Activated CD8-positive, alpha-beta T cell treated with anti-CD3 and anti-CD28 coated beads for 36 hours (primary cell): Measurements from ENCODE around the gene CIPC. TPM values are rescaled to one million over a fixed set of nuclear protein-coding genes. Genes with fewer than 3 reads are reported as not detected.

Experiments
- ATAC-seq: fragments of 200-7000 bp; cut with Tn5 transposase; one replicate; pipeline ENCODE4 v1.10.0; 2021; ENCODE audit warnings: mild to moderate bottlenecking, moderate library complexity
- CTCF ChIA-PET: fragments of 350-600 bp; sonication (Branson Sonifier 250); formaldehyde crosslinking; loops from one replicate; lab custom pipeline; 2021; ENCODE audit warnings: antibody characterized with exemption; lab: Charles Lee
- POLR2A ChIA-PET: fragments of 350-600 bp; sonication (Branson Sonifier 250); formaldehyde crosslinking; loops from one replicate; lab custom pipeline; 2021; ENCODE audit warnings: antibody characterized with exemption; lab: Charles Lee
- DNase-seq: peaks from one replicate; pipeline ENCODE4 v3.0.0-alpha.2; 2020
- H3K27ac Mint-ChIP-seq: one replicate; pipeline ENCODE4 v1.8.0; 2021; ENCODE audit warnings: mild to moderate bottlenecking, mixed read lengths
- H3K27me3 Mint-ChIP-seq: one replicate; pipeline ENCODE4 v1.8.0; 2021; ENCODE audit warnings: mixed read lengths
- H3K36me3 Mint-ChIP-seq: one replicate; pipeline ENCODE4 v1.8.0; 2021; ENCODE audit warnings: low read depth, mixed read lengths
- H3K4me1 Mint-ChIP-seq: one replicate; pipeline ENCODE4 v1.8.0; 2021; ENCODE audit warnings: low read depth, mixed read lengths
- H3K4me3 Mint-ChIP-seq: one replicate; pipeline ENCODE4 v1.8.0; 2021; ENCODE audit warnings: mild to moderate bottlenecking, moderate library complexity, mixed read lengths
- H3K9me3 Mint-ChIP-seq: one replicate; pipeline ENCODE4 v1.8.0; 2021; ENCODE audit warnings: mixed read lengths
- CTCF ChIP-seq: fragments of 200-600 bp; IDR thresholded peaks from one replicate; pipeline ENCODE4 v1.8.0; 2022; ENCODE audit warnings: antibody characterized with exemption, mild to moderate bottlenecking
- intact Hi-C: fragments of 100-400 bp; cut with micrococcal nuclease; formaldehyde crosslinking; loops from one replicate; pipeline ENCODE4 v1.10.0; 2022
- total RNA-seq, 2 experiments: library from RNA; stranded (reverse); gene quantifications; one replicate each; pipeline ENCODE4 v1.2.3, GENCODE V29; 2021

The CIPC gene
- total RNA-seq, 2 experiments from 2014 or later, result 8.8 to 9.6 TPM

GRCh38 chr14:77099425-77100167, 1.5 kb downstream of the CIPC start:
- H3K27me3 Mint-ChIP-seq, result no peaks in the 10 kb centered on the region
- no peaks in the 10 kb centered on the region for H3K9me3 Mint-ChIP-seq
- DNase-seq (no peak), ATAC-seq (no peak)
- ChIA-PET CTCF (interaction anchor here (0.8 to 11.1 kb wide), 11 partner anchors 11 to 389 kb away, joined by 3 to 93 read pairs (median 4); partner anchors contain the start of genes GSTZ1 and POMT2), POLR2A (interaction anchor here (1.1 to 2.4 kb wide), 4 partner anchors 19 to 121 kb away, joined by 3 to 10 read pairs (median 4); no protein-coding TSS in a partner anchor)
- no peak for TF ChIP-seq CTCF
- peak overlapping the region; percentile 93 for H3K4me3 Mint-ChIP-seq
- peaks cover 2% of the 10 kb centered on the region for H3K36me3 Mint-ChIP-seq
- intact Hi-C loops, result no loop called here
- H3K27ac Mint-ChIP-seq, result no peak overlapping the region
- peaks cover 34% of the 10 kb centered on the region for H3K4me1 Mint-ChIP-seq

GRCh38 chr14:77100961-77101360, 2.9 kb downstream of the CIPC start:
- ATAC-seq (no peak), DNase-seq (no peak)
- peaks cover 2% of the 10 kb centered on the region for H3K36me3 Mint-ChIP-seq
- intact Hi-C loops, result no loop called here
- H3K4me3 Mint-ChIP-seq, result no peak overlapping the region
- H3K27me3 Mint-ChIP-seq, result no peaks in the 10 kb centered on the region
- no peak for TF ChIP-seq CTCF
- ChIA-PET CTCF (interaction anchor here (0.8 to 11.1 kb wide), 2 partner anchors 23 to 32 kb away, joined by 3 to 93 read pairs; no protein-coding TSS in a partner anchor), POLR2A (no interaction called here)
- H3K4me1 Mint-ChIP-seq, result peaks cover 26% of the 10 kb centered on the region
- H3K27ac Mint-ChIP-seq, result no peak overlapping the region
- no peaks in the 10 kb centered on the region for H3K9me3 Mint-ChIP-seq

- no peak for TF ChIP-seq CTCF
- intact Hi-C loops, result no loop called here
- Mint-ChIP-seq H3K4me3 (no peak overlapping the region), H3K36me3 (peaks cover 6% of the 10 kb centered on the region), H3K9me3 (no peaks in the 10 kb centered on the region), H3K4me1 (peaks cover 18% of the 10 kb centered on the region), H3K27me3 (no peaks in the 10 kb centered on the region), H3K27ac (no peak overlapping the region)
- ChIA-PET POLR2A (no interaction called here), CTCF (interaction anchor here (1.3 to 11.1 kb wide), 3 partner anchors 12 to 227 kb away, joined by 3 to 93 read pairs (median 4); no protein-coding TSS in a partner anchor)
- DNase-seq (no peak), ATAC-seq (no peak)
Measured at GRCh38 chr14:77102154-77102553, 4.1 kb downstream of the CIPC start.

- POLR2A ChIA-PET, result interaction anchor here (1.1 kb wide), 1 partner anchor 14 kb away, joined by 3 read pairs; no protein-coding TSS in a partner anchor
- no peak overlapping the region for H3K27ac Mint-ChIP-seq
- no peaks in the 10 kb centered on the region for H3K9me3 Mint-ChIP-seq
- ATAC-seq (no peak), DNase-seq (no peak)
- no peak overlapping the region for H3K4me3 Mint-ChIP-seq
- CTCF ChIA-PET, result interaction anchor here (1.3 kb wide), 1 partner anchor 30 kb away, joined by 3 read pairs; no protein-coding TSS in a partner anchor
- H3K4me1 Mint-ChIP-seq, result peaks cover 16% of the 10 kb centered on the region
- peaks cover 6% of the 10 kb centered on the region for H3K36me3 Mint-ChIP-seq
- H3K27me3 Mint-ChIP-seq, result no peaks in the 10 kb centered on the region
- intact Hi-C loops, result no loop called here
- TF ChIP-seq CTCF, result no peak
Measured at GRCh38 chr14:77103475-77103874, 5.4 kb downstream of the CIPC start.

GRCh38 chr14:77103951-77104350, 5.9 kb downstream of the CIPC start:
- ATAC-seq, result no peak
- no peak for TF ChIP-seq CTCF
- intact Hi-C loops, result no loop called here
- Mint-ChIP-seq H3K27me3 (no peaks in the 10 kb centered on the region), H3K4me3 (no peak overlapping the region), H3K9me3 (no peaks in the 10 kb centered on the region), H3K27ac (no peak overlapping the region), H3K36me3 (peaks cover 6% of the 10 kb centered on the region), H3K4me1 (peaks cover 13% of the 10 kb centered on the region)
- no peak for DNase-seq
- POLR2A ChIA-PET, result no interaction called here
- CTCF ChIA-PET, result interaction anchor here (1.3 kb wide), 1 partner anchor 30 kb away, joined by 3 read pairs; no protein-coding TSS in a partner anchor
